IPS DF 6.9 (cell line): ENCODE results near the gene HACE1.
"Not testable (repeated sequence)": the region's sequence is repeated elsewhere in the genome, so short reads cannot be mapped to it uniquely, and the experiment has no call there.

Source experiments
- DNase-seq: peaks from one replicate; pipeline ENCODE4 v3.0.0-alpha.2; 2013; ENCODE audit warnings: low read depth, low spot score
- H3K27ac ChIP-seq: one replicate; pipeline ENCODE4 v1.5.1; 2013; ENCODE audit warnings: low read length, control low read depth
- H3K27me3 ChIP-seq: 2 replicates; pipeline ENCODE4 v1.6.1; 2013; ENCODE audit warnings: mild to moderate bottlenecking, low read length; ENCODE audit not compliant: control insufficient read depth, insufficient read depth
- H3K36me3 ChIP-seq: 2 replicates; pipeline ENCODE4 v1.6.1; 2013; ENCODE audit warnings: low read length; ENCODE audit not compliant: control insufficient read depth, insufficient read depth
- H3K4me1 ChIP-seq: 2 replicates; pipeline ENCODE4 v1.6.1; 2013; ENCODE audit warnings: low read length; ENCODE audit not compliant: control insufficient read depth, insufficient read depth
- H3K4me3 ChIP-seq: 2 replicates; pipeline ENCODE4 v1.5.1; 2013; ENCODE audit warnings: mild to moderate bottlenecking, low read length
- H3K9me3 ChIP-seq: 2 replicates; pipeline ENCODE4 v1.6.1; 2013; ENCODE audit warnings: low read length, inconsistent platforms; ENCODE audit not compliant: control insufficient read depth, insufficient read depth
- WGBS: extraction: QIAGEN DNeasy Blood & Tissue Kit; methylation state at CpG from one replicate; pipeline ENCODE4 v1.1.7; 2013; ENCODE audit warnings: mixed read lengths, missing lambda C conversion rate; ENCODE audit not compliant: insufficient read length, insufficient coverage; 5-methylcytosine and 5-hydroxymethylcytosine counted together

Gene HACE1

DNA sequence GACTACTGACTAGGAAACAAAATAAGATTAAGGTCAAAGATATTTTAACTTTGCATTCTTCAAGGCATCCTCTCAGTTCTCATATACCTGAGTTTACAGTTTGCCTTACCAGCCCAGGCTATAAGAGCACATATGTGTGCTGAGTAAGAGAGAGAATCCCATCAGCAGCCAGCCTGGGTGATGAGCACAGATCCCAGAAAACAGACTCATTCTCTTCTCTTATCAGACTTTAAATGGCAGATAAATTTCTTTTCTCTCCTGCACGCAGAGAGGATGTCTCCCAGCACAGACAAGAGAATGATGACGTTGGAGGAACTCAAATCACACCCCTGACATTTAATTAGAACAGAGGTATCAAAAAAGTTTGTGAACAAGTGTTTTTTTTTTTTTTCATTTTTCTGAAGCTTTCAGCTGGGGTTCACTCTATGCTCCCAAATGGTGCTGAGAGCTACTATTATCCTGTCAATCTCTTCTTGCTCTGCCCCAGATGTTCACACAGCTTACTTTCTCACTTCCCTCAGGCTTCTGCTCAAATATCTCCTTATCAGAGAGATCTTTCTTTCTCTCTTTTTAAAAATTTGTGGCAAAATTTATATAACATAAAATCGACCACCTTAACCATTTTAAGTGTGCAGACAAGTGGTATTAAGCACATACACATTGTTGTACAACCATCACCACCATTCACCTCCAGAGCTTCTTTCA is 22.4 kb upstream of the HACE1 start:
- H3K4me3 ChIP-seq, result no peak overlapping the region
- no peak for DNase-seq
- no CpG with 5 or more reads among the region's 3 CpGs for WGBS

DNA sequence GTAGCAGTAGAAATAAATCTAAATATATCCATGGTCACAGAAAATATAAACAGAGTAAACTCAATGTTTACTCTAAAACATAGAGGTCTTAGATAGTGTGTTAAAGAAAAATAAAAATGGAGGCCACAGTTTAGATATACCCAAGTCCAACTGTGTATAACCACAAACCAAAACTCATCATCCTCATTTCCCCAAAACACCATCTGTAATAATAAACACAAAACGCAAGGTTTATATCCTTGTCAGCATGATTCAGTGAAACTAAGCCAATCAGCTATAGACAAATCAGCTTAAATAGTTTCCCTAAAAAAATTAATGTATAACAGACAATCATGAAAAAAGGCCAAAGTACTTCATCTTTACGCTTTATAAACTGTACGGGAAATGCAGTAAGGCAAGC is 2.7 kb upstream of the HACE1 start:
- Histone ChIP-seq H3K36me3 (no peaks in the 10 kb centered on the region), H3K27me3 (no peaks in the 10 kb centered on the region), H3K27ac (no peak overlapping the region), H3K4me1 (no peaks in the 10 kb centered on the region), H3K4me3 (no peak overlapping the region), H3K9me3 (no peaks in the 10 kb centered on the region)
- DNase-seq, result no peak
- 100% methylated on average over 1 of the region's 3 CpGs for WGBS

More for the DNA sequence above, 22.4 kb upstream of the HACE1 start:
- no peaks in the 10 kb centered on the region for H3K9me3 ChIP-seq
- no peaks in the 10 kb centered on the region for H3K27me3 ChIP-seq
- H3K4me1 ChIP-seq, result no peaks in the 10 kb centered on the region
- H3K36me3 ChIP-seq, result no peaks in the 10 kb centered on the region
- no peak overlapping the region for H3K27ac ChIP-seq

DNA sequence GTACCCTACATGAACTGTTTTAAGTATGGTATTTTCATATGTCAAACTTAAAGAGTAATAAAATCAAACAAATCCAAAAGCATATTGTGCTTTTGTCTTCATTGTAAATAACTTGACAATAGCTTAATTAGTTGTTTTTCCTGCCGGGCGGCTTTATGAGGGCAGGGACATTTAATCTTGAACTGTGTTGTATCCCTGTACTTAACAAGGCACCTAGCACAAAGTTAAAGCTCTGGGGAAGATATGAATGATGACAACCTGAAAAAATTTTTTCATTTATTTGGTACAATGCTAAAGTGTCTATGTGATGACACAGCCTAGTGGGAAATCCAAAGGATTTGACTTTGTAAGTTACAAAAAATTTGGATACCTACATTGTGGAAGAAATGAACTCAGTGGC is 502 bp upstream of the HACE1 start:
- Histone ChIP-seq H3K27ac (no peak overlapping the region), H3K4me1 (no peaks in the 10 kb centered on the region), H3K36me3 (no peaks in the 10 kb centered on the region), H3K9me3 (no peaks in the 10 kb centered on the region), H3K4me3 (no peak overlapping the region; the same call in 1 of the 2 replicates), H3K27me3 (no peaks in the 10 kb centered on the region)
- DNase-seq, result no peak
- WGBS, result no CpG with 5 or more reads among the region's 2 CpGs

DNA sequence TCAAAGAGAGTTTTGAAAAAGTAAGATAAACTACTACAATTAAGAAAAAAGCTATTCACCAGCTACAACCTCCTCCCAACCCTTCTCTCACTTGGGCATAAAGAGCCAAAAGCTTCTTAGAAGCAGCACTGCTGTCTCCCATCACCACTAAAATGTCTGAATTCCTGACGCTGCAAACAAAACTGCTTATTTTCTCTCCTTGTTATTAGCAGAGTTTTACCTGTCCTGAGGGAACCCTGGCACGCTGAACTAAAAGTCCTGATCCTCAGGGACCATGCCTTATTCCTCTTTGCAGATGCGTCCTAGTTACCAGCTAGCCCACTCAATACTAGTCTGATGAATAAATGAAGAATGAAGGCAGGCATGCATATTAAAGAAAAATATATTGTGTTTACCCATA is 1.1 kb downstream of the HACE1 start:
- no peaks in the 10 kb centered on the region for H3K9me3 ChIP-seq
- no peaks in the 10 kb centered on the region for H3K27me3 ChIP-seq
- DNase-seq, result no peak
- no peak overlapping the region for H3K27ac ChIP-seq
- no peaks in the 10 kb centered on the region for H3K4me1 ChIP-seq
- H3K36me3 ChIP-seq, result no peaks in the 10 kb centered on the region
- H3K4me3 ChIP-seq, result peak overlapping the region; percentile 92; the same call in 1 of the 2 replicates
- no CpG with 5 or more reads among the region's 3 CpGs for WGBS

DNA sequence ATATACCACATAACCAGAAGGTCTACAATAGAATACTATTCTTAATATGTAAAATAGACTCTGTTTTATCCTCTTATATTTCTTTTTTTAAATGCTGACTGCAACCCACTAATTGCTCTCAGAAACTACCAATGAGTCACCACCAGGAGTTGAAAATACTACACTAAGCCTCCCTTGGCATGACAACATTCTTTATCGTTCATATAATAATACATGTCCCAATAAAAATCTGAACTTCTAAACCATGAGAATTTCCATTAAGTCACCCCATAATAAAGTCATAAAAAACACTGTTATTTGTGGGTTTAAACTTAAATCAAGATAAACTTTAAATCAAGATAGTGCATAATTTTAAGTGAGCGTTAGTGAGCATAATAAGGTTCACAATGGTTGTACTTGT is 4.2 kb downstream of the HACE1 start:
- Histone ChIP-seq H3K4me3 (no peak overlapping the region), H3K4me1 (no peaks in the 10 kb centered on the region), H3K9me3 (no peaks in the 10 kb centered on the region), H3K36me3 (no peaks in the 10 kb centered on the region), H3K27me3 (no peaks in the 10 kb centered on the region), H3K27ac (no peak overlapping the region)
- no peak for DNase-seq
- 100% methylated on average over 1 of the region's 2 CpGs for WGBS

DNA sequence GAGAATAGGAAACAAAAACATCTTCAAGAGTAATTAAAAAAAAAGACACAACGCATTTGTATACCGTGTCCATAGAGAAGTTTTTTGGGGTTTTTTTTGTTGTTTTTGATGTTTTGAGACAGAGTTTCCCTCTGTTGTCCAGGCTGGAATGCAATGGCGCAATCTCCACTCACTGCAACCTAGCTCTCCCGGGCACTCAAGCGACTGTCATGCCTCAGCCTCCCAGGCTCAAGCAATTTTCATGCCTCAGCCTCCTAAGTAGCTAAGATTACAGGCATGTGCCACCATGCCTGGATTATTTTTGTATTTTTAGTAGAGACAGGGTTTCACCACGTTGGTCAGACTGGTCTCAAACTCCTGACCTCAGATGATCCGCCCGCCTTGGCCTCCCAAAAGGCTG is 12.0 kb downstream of the HACE1 start:
- not testable (repeated sequence) for H3K27me3 ChIP-seq, H3K9me3 ChIP-seq, H3K36me3 ChIP-seq, H3K4me3 ChIP-seq, H3K27ac ChIP-seq, DNase-seq, H3K4me1 ChIP-seq
- WGBS, result no CpG with 5 or more reads among the region's 8 CpGs

DNA sequence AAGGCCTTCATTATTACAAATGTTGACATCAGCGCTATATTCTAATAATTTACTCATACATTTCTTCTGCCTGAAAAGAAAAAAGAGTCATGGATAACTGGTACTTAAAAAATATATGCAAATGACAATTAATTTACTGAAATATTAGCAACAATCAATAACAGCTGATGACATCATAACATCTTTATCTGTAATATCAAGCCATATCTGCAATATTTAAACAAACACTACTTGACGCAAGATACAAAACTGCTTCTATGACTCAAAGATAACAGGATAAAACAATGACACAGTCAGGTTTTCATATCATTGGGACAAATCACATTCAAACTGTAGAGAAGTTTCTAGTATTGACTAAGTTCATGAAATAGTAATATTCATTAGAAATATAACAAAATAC is 16.5 kb downstream of the HACE1 start:
- WGBS, result no CpG with 5 or more reads among the region's 2 CpGs
- no peak for DNase-seq
- H3K27me3 ChIP-seq, result no peaks in the 10 kb centered on the region
- no peak overlapping the region for H3K27ac ChIP-seq
- no peak overlapping the region for H3K4me3 ChIP-seq
- no peaks in the 10 kb centered on the region for H3K9me3 ChIP-seq
- H3K36me3 ChIP-seq, result no peaks in the 10 kb centered on the region
- no peaks in the 10 kb centered on the region for H3K4me1 ChIP-seq

DNA sequence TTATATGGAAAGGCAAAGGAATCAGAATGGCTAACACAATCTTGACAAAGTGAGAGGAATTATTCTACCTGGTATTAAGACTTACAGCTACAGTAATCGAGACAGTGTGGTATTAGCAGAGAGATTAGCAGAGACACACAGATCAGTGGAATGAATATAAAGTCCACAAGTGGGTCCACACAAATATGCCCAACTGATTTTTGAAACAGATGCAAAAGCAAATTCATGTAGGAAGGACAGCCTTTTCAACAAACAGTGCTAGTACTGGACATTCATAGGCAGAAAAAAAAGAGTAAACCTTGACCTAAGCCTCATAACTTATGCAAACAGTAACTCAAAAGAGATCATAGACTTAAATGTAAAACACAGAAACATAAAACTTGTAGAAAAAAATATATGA is 22.6 kb downstream of the HACE1 start:
- Histone ChIP-seq H3K27ac (no peak overlapping the region), H3K9me3 (no peaks in the 10 kb centered on the region), H3K4me3 (no peak overlapping the region), H3K27me3 (no peaks in the 10 kb centered on the region), H3K4me1 (no peaks in the 10 kb centered on the region), H3K36me3 (no peaks in the 10 kb centered on the region)
- no CpG with 5 or more reads among the region's 1 CpG for WGBS
- DNase-seq, result no peak

DNA sequence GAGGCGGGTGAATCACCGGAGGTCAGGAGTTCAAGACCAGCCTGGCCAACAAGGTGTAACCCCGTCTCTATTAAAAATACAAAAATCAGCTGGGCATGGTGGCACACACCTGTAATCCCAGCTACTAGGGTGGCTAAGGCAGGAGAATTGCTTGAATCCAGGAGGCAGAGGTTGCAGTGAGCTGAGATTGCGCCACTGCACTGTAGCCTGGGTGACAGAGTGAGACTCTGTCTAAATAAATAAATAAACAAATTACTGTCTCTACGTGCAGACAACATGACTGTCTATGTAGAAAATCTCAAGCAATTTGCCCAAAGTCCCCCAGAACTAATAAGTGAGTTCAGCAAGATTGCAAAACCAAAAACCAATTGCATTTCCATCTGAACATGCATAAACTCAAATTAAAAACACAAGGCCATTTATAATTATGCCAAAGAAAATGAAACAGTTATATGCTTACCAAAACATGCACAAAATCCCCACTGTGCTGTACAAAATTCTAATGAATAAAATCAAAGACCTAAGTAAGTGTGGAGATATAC is 23.2 kb downstream of the HACE1 start:
- H3K9me3 ChIP-seq, H3K4me3 ChIP-seq, H3K36me3 ChIP-seq, DNase-seq, H3K27ac ChIP-seq, H3K27me3 ChIP-seq, H3K4me1 ChIP-seq: not testable (repeated sequence)
- no CpG with 5 or more reads among the region's 5 CpGs for WGBS

DNA sequence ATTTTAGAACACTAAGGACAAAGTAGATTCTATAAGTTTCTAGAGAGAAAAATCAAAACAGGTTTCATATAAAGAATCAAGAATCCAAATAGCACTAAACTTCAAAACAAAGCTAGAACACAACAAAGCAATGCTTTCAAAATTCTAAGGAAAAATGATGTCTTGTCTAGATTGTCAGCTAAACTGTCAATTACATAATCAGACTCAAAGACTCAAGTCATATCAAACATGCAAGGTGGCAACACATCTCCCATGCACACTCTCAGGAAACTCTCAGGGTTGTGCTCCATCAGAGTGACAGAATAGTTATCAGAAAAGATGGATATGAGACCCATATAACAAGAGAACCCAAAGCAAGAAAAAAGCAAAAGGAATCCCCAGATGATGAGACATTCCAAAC is 23.9 kb downstream of the HACE1 start:
- Histone ChIP-seq H3K36me3 (no peaks in the 10 kb centered on the region), H3K27ac (no peak overlapping the region), H3K4me1 (no peaks in the 10 kb centered on the region), H3K27me3 (no peaks in the 10 kb centered on the region), H3K9me3 (no peaks in the 10 kb centered on the region), H3K4me3 (no peak overlapping the region)
- no peak for DNase-seq
